Measurements from ENCODE around the gene AGPAT4. TPM values are rescaled to one million over a fixed set of nuclear protein-coding genes. Genes with fewer than 3 reads are reported as not detected.

Gene AGPAT4
- total and polyA plus RNA-seq, 8 donors: 12.4 to 19.4 (median 15.7) TPM

DNA sequence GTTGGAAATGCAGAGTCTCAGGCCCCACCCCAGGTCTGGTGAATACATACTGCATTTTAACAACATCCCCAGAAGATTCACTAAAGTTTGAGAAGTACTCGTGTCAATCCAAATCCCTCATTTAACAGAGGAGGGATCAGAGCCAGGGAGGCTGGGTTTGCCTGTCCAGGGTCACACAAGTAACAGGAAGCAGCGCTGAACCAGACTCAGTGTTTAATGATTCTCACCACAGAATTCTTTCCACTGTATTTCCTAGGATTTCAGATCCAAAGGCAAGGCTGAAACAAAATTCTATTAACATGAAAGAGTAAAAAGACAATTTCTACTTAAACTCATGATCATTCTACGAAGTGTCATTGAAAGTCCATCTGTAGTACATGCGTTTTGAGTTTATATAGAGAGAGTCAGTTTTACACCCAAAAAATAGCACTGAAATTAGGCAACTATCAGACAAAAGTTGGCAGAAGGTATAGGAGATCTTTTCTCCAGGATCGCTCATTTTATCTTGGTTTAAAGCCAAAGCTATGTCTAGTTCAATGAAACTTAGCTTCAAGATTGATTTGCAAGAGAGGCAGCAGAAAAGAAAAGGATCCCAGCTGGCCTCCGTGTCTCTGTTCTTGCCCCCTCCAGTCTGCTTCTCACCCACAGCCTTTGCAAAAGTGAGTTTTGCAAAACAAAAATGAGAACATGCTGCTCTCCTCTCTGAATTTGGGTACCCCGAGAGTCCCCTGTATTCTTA is 6.0 kb upstream of the AGPAT4 start:
- Histone ChIP-seq H3K27ac (no peak overlapping the region), H3K9me3 (peaks cover 0 to 3% of the 10 kb centered on the region in 2 donors), H3K4me3 (no peak overlapping the region), H3K27me3 (no peaks in the 10 kb centered on the region), H3K36me3 (no peaks in the 10 kb centered on the region), H3K4me1 (peaks cover 2 to 4% of the 10 kb centered on the region in 2 donors)
- intact Hi-C loops (cut with DNase I): no loop called here
- ATAC-seq (no peak), DNase-seq (peak in 2 of 4 donors; percentile 47 to 64)
- TF ChIP-seq, protein P1, sequence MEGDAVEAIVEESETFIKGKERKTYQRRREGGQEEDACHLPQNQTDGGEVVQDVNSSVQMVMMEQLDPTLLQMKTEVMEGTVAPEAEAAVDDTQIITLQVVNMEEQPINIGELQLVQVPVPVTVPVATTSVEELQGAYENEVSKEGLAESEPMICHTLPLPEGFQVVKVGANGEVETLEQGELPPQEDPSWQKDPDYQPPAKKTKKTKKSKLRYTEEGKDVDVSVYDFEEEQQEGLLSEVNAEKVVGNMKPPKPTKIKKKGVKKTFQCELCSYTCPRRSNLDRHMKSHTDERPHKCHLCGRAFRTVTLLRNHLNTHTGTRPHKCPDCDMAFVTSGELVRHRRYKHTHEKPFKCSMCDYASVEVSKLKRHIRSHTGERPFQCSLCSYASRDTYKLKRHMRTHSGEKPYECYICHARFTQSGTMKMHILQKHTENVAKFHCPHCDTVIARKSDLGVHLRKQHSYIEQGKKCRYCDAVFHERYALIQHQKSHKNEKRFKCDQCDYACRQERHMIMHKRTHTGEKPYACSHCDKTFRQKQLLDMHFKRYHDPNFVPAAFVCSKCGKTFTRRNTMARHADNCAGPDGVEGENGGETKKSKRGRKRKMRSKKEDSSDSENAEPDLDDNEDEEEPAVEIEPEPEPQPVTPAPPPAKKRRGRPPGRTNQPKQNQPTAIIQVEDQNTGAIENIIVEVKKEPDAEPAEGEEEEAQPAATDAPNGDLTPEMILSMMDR (IDR thresholded peaks at IDR 0.05): no peak

DNA sequence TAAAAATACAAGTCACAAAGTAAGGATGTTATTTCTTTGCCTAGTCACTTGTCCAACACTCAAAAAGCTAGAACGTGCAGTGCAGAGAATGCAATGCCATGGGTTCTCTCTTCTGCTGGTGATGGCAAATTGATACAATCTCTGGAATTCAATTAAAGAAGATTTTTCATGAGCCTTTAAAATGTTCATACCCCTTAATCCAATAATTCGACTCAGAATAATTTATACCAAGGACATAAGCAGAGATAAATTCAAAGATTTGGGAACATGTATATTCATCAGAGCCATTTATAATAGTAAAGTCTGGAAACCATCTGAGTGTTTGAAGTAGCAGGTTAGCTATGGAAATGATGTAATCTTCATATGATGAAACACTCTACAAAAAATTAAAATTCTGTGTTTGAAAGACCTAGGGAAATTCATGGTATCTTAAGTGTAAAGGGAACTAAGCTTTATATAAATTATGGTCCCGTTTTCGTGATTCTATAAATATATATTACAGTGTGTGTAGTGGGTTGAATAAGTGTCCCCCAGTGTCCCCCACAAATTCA is 2.8 kb upstream of the AGPAT4 start:
- no peaks in the 10 kb centered on the region for H3K36me3 ChIP-seq
- H3K9me3 ChIP-seq: peaks cover 0 to 3% of the 10 kb centered on the region in 2 donors
- peaks cover 4 to 17% of the 10 kb centered on the region in 2 donors for H3K4me1 ChIP-seq
- intact Hi-C loops (cut with DNase I): no loop called here
- no peak for DNase-seq
- no peaks in the 10 kb centered on the region for H3K27me3 ChIP-seq
- TF ChIP-seq, protein P1 (IDR thresholded peaks at IDR 0.05): no peak
- no peak for ATAC-seq
- no peak overlapping the region for H3K4me3 ChIP-seq
- no peak overlapping the region for H3K27ac ChIP-seq

DNA sequence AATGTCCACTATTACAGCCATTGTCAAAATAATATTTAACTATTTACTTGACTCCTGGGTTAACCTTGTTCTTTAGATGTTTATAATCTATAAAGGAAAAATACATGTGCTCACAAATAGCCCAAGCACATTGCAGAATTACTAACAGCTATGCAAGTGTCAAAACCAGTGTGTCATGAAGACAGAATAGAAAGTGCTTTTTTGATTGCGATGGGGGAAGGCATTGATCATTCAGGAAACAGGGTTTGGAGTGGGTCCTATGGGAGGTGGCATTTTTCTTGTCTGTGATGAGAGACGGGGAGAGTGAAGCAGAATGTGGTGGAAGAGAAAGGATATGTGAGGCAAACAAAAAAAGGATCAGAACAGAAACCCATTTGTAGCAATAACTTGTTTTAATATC is 1.0 kb upstream of the AGPAT4 start:
- no peak overlapping the region for H3K27ac ChIP-seq
- H3K36me3 ChIP-seq: no peaks in the 10 kb centered on the region
- TF ChIP-seq, protein P1 (IDR thresholded peaks at IDR 0.05): no peak
- ATAC-seq: no peak
- peaks cover 1 to 19% of the 10 kb centered on the region in 2 donors for H3K4me1 ChIP-seq
- H3K4me3 ChIP-seq: no peak overlapping the region
- H3K9me3 ChIP-seq: no peaks in the 10 kb centered on the region
- no peaks in the 10 kb centered on the region for H3K27me3 ChIP-seq
- DNase-seq: no peak
- intact Hi-C loops (cut with DNase I): no loop called here

DNA sequence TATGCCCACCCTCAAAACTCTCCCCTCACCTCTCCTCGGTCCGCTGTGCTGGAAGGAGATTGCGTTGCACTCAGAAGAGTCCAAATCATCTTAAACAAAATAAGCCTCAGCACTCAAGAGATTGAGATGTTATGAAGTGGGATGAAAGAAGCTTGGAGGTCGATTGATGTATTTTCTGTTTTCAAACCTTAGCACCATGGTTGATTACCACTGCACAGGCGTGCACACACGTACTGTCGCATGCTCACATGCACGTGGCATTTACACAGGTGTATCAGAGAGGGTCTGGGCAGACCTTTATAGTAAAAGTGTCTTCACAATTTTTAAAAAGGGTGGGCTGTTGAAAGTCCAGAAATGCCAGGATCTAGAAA is 612 bp upstream of the AGPAT4 start:
- DNase-seq: no peak
- intact Hi-C loops (cut with DNase I): no loop called here
- ATAC-seq: peak; percentile 1

DNA sequence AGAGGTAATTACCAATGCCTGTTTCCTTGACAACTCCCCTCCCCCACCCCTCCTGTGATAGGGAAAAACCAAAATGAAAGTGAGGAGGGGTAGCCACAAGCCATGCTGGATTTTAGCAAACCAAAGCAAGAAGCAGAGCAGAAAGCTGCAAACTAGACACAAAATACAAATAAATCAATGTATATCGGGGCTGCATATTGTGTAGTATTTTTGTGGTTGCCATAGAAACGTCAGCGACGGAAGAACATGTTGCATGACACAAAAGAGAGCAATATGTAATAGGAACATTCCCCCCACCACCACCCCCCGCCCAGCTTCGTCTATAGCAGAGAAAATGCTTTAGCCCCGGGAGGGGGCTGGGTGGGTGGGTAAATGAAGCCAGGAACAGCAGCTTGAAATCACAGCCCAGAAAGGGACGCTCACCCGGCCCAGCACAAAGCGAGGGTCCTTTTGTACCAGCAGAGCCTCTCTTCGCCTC is 548 bp downstream of the AGPAT4 start:
- peak overlapping the region; percentile 61 to 85 for H3K27ac ChIP-seq
- ATAC-seq (peak; percentile 43), DNase-seq (peak in 3 of 4 donors; percentile 60 to 77 (median 75))
- no peaks in the 10 kb centered on the region for H3K27me3 ChIP-seq
- H3K4me1 ChIP-seq: peaks cover 0 to 19% of the 10 kb centered on the region in 2 donors
- H3K36me3 ChIP-seq: no peaks in the 10 kb centered on the region
- intact Hi-C loops (cut with DNase I): no loop called here
- H3K9me3 ChIP-seq: no peaks in the 10 kb centered on the region
- TF ChIP-seq, protein P1 (IDR thresholded peaks at IDR 0.05): no peak
- H3K4me3 ChIP-seq: peak overlapping the region; percentile 65

More for the DNA sequence above, 612 bp upstream of the AGPAT4 start:
- Histone ChIP-seq H3K4me1 (peaks cover 0 to 19% of the 10 kb centered on the region in 2 donors), H3K36me3 (no peaks in the 10 kb centered on the region), H3K27ac (peak overlapping the region; percentile 61 to 85), H3K4me3 (peak overlapping the region; percentile 65), H3K9me3 (no peaks in the 10 kb centered on the region), H3K27me3 (no peaks in the 10 kb centered on the region)
- TF ChIP-seq, protein P1 (IDR thresholded peaks at IDR 0.05): no peak

All from left lung (tissue), 10 donors.